ENCODE data around the gene TTC34. TPM values are rescaled to one million over a fixed set of nuclear protein-coding genes. Genes with fewer than 3 reads are reported as not detected.

The TTC34 gene
- total RNA-seq, 4 donors from 2014 or later, result 0.17 to 0.56 TPM; not detected in 2

GRCh38 chr1:2594641-2595131, 206.8 kb downstream of the TTC34 start:
- WGBS, result 90% methylated on average over 14 of the region's 17 CpGs
- Histone ChIP-seq H3K27ac (no peak overlapping the region), H3K36me3 (no peaks in the 10 kb centered on the region)

GRCh38 chr1:2594001-2594640, 207.4 kb downstream of the TTC34 start:
- peaks cover 4% of the 10 kb centered on the region for H3K27me3 ChIP-seq
- H3K9me3 ChIP-seq, result no peaks in the 10 kb centered on the region
- TF ChIP-seq POLR2AphosphoS5 (IDR thresholded peaks at IDR 0.05), result no peak
- no peak for TF ChIP-seq CTCF (IDR thresholded peaks at IDR 0.05)
- TF ChIP-seq EP300 (IDR thresholded peaks at IDR 0.05), result no peak
- no peak for TF ChIP-seq POLR2A (IDR thresholded peaks at IDR 0.05)
- H3K36me3 ChIP-seq, result no peaks in the 10 kb centered on the region
- 42% methylated on average over 8 of the region's 20 CpGs for WGBS
- peaks cover 21% of the 10 kb centered on the region for H3K4me1 ChIP-seq
- peak; percentile 67 to 78 for DNase-seq (ENCODE audit: low spot score in 2 of 2)
- peak overlapping the region; percentile 39 for H3K4me3 ChIP-seq
- H3K27ac ChIP-seq, result no peak overlapping the region

More at GRCh38 chr1:2594641-2595131, 206.8 kb downstream of the TTC34 start:
- Histone ChIP-seq H3K4me1 (peaks cover 21% of the 10 kb centered on the region), H3K27me3 (peaks cover 4% of the 10 kb centered on the region), H3K4me3 (no peak overlapping the region), H3K9me3 (no peaks in the 10 kb centered on the region)
- DNase-seq (ENCODE audit: low spot score in 2 of 2), result peak; percentile 62 to 75
- no peak for TF ChIP-seq POLR2AphosphoS5 (IDR thresholded peaks at IDR 0.05)
- TF ChIP-seq POLR2A (IDR thresholded peaks at IDR 0.05), result no peak
- TF ChIP-seq EP300 (IDR thresholded peaks at IDR 0.05), result no peak
- no peak for TF ChIP-seq CTCF (IDR thresholded peaks at IDR 0.05)

GRCh38 chr1:2593251-2593878, 208.1 kb downstream of the TTC34 start:
- 54% methylated on average over 5 of the region's 26 CpGs for WGBS
- TF ChIP-seq POLR2A (IDR thresholded peaks at IDR 0.05), result no peak
- TF ChIP-seq EP300 (IDR thresholded peaks at IDR 0.05), result no peak
- TF ChIP-seq POLR2AphosphoS5 (IDR thresholded peaks at IDR 0.05), result no peak
- TF ChIP-seq CTCF (IDR thresholded peaks at IDR 0.05), result no peak
- H3K4me3 ChIP-seq, result peak overlapping the region; percentile 39
- peaks cover 22% of the 10 kb centered on the region for H3K4me1 ChIP-seq
- no peaks in the 10 kb centered on the region for H3K9me3 ChIP-seq
- H3K27ac ChIP-seq, result no peak overlapping the region
- DNase-seq (ENCODE audit: low spot score in 2 of 2), result peak; percentile 60 to 77
- peaks cover 4% of the 10 kb centered on the region for H3K27me3 ChIP-seq
- H3K36me3 ChIP-seq, result no peaks in the 10 kb centered on the region

GRCh38 chr1:2592672-2593071, 208.8 kb downstream of the TTC34 start:
- 57% methylated on average over 6 of the region's 15 CpGs for WGBS
- Histone ChIP-seq H3K9me3 (no peaks in the 10 kb centered on the region), H3K27ac (no peak overlapping the region), H3K27me3 (peaks cover 4% of the 10 kb centered on the region), H3K4me3 (no peak overlapping the region), H3K4me1 (peaks cover 29% of the 10 kb centered on the region), H3K36me3 (no peaks in the 10 kb centered on the region)
- DNase-seq (ENCODE audit: low spot score in 2 of 2), result peak in 1 of 2 donors; percentile 51
- TF ChIP-seq POLR2A (IDR thresholded peaks at IDR 0.05), result no peak
- no peak for TF ChIP-seq POLR2AphosphoS5 (IDR thresholded peaks at IDR 0.05)

- TF ChIP-seq CTCF (IDR thresholded peaks at IDR 0.05) (no peak), POLR2A (IDR thresholded peaks at IDR 0.05) (no peak), POLR2AphosphoS5 (IDR thresholded peaks at IDR 0.05) (no peak), EP300 (IDR thresholded peaks at IDR 0.05) (no peak)
- H3K36me3 ChIP-seq, result no peaks in the 10 kb centered on the region
- H3K27ac ChIP-seq, result no peak overlapping the region
- peaks cover 38% of the 10 kb centered on the region for H3K4me1 ChIP-seq
- peaks cover 4% of the 10 kb centered on the region for H3K27me3 ChIP-seq
- no peak overlapping the region for H3K4me3 ChIP-seq
- 94% methylated on average over 5 of the region's 12 CpGs for WGBS
- H3K9me3 ChIP-seq, result no peaks in the 10 kb centered on the region
- DNase-seq (ENCODE audit: low spot score in 2 of 2), result peak in 1 of 2 donors; percentile 54
Observed at GRCh38 chr1:2591581-2592261, 209.8 kb downstream of the TTC34 start.
